HG03159 (cell line): ENCODE results near the gene DPH2.

Source experiments
- ATAC-seq: cut with Tn5 transposase; IDR thresholded peaks from one replicate; pipeline ENCODE4 v1.9.1; 2021; ENCODE audit warnings: mild to moderate bottlenecking, moderate library complexity; ENCODE audit not compliant: unreplicated experiment

DPH2 gene

DNA sequence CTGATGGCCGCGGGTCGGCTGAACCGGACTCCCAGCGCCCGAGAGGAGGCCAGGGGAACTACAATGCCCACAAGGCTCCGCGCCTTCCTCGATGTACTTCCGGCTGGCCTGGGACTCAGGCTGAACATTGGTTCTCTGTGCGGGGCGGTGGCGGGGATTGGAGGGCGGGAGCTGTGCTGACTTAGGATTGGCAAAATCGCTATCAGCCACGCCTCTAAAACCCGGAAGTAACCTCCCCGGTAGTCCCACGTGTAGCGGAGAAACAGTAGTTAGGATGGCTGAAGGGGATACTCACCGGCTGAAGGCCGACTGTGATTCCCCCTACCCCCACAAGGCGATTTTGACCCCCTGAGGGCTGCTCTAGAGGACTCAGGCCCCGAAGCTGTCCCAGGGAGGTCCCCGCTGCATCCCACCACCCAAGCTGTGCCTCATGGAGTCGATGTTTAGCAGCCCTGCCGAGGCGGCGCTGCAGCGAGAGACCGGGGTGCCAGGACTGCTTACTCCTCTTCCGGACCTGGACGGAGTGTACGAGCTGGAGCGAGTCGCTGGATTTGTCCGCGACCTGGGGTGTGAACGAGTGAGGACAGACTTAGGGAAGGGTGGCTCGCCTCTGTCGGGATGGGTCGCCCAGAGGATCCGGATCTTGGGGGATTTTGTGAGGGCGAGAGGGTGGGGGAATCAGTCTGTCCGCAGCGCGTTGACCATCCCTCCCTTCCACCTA is at the start of gene DPH2:
DPH2 (plus strand) TSS at position 265 of the 721 bp plus-strand sequence; CDS start at position 431, 166 bp downstream.
- ATAC-seq = peak; percentile 82

DNA sequence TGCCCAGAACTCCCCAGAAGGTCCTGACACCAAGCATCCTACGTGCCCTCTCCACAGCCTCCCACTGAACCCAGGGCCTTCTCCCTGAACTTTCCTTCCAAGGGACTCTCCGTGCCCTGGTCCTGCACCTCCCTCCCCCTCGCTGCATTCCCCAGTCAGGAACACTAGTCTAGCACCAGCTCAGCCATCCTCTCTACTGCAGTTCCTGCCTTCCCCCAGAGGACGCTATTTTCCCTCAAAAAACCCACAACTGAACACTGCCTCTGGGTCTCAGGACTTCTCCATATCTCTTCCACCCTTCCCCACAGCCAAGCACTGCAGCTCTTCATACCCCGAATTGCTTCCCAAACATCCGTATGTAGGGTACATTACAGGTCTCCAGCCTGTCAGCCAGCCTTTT is 48.8 kb upstream of the DPH2 start:
- no peak for ATAC-seq

- ATAC-seq = no peak
Observed at GRCh38 chr1:43924516-43924915, 45.3 kb upstream of the DPH2 start.

DNA sequence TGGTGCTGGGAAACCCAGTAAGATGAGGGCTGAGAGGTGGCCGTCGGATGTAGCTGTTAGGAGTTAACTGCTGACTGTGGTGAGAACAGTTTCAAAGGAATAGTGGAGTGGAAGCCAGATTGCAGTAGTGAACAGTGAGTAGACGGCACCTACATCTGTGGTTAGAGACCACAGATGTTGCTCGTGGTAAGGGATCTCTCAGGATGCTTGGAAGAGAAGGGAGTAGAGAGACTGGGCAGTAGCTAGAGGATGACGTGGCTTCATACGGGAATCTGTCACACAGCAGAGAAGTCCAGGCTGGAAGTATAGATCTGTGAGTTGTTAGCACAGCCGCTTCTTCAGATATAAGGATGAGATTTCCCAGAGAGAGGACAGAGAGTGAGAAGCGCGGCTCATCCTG is 44.0 kb upstream of the DPH2 start:
- no peak for ATAC-seq

GRCh38 chr1:43930168-43930948 is 39.5 kb upstream of the DPH2 start:
- no peak for ATAC-seq

- ATAC-seq = no peak
Observed at GRCh38 chr1:43930949-43931275, 38.9 kb upstream of the DPH2 start.

- no peak for ATAC-seq
Observed at GRCh38 chr1:43931711-43932660, 37.8 kb upstream of the DPH2 start.

DNA sequence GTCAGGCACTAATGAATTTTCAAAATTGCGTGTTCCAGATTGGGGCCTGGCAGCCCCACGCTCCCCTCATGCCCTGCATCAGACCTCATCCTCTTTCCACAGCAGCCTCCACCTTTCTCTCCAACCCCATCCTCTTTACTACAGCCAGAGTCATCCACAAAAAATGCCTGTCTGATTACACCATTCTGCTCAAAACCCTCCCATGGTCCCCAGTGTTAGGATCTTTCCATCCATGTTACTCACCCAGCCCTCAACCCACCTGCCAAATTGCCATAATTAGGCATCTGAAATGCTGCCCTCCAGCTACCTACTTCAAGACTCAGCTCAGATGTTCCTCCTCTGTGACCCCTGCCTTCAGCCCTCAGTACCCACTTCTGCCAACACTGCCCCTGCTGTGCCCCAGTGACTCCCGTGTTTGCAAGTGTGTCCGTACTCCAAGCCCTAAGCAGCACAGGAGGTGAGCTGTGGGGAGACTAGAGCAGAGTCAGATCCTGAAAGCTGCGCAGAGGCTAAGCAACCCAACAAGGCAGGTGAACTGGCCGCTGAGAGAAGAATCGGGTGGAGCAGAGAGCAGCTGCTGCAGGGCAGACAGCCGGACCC is 36.9 kb upstream of the DPH2 start:
- ATAC-seq = no peak

- ATAC-seq = no peak
Observed at GRCh38 chr1:43933386-43934100, 36.3 kb upstream of the DPH2 start, which contains the start of gene ARTN. TSS of gene ARTN (plus strand) at chr1:43933801. CDS start at chr1:43935657, 1,856 bp downstream.

- ATAC-seq = no peak
Observed at GRCh38 chr1:43934101-43934985, 35.5 kb upstream of the DPH2 start.

GRCh38 chr1:43934986-43935324 is 34.9 kb upstream of the DPH2 start:
- no peak for ATAC-seq

- no peak for ATAC-seq
Observed at GRCh38 chr1:43935711-43936427, 33.9 kb upstream of the DPH2 start.

GRCh38 chr1:43936431-43937151 is 33.2 kb upstream of the DPH2 start:
- ATAC-seq = no peak

DNA sequence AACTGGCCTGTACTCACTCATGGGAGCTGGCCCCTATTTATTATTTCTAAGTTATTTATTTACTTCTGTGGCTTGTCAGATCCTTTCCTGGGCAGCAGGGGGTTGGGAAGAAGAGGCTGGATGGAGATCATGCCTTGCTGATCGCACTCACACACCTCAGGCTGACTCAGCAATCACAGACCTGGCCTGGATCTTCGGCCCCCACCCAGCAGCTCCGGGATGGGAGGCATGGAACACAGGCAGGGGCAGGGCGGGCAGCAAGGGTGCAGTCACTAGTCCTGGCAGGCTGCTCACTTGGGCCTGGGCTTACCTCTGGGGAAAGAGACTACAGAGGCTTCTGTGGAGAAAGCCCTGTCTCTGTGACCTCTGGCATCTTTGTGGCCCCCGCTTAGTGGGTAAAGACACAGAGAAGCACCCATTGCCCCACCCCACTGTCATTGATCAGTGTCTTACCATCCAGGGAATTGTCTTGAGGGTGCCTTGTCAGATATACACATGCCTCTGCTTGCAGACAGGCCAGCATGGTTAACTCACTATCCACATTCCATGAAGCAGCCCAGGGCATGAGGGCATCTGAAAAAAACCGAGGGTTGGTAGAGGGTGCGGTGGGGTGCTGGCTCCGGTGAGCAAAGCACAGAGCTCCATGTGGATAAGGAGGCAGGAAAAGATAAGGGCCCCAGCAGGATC is 32.5 kb upstream of the DPH2 start:
- no peak for ATAC-seq

- no peak for ATAC-seq
Observed at GRCh38 chr1:43938383-43938782, 31.4 kb upstream of the DPH2 start.

DNA sequence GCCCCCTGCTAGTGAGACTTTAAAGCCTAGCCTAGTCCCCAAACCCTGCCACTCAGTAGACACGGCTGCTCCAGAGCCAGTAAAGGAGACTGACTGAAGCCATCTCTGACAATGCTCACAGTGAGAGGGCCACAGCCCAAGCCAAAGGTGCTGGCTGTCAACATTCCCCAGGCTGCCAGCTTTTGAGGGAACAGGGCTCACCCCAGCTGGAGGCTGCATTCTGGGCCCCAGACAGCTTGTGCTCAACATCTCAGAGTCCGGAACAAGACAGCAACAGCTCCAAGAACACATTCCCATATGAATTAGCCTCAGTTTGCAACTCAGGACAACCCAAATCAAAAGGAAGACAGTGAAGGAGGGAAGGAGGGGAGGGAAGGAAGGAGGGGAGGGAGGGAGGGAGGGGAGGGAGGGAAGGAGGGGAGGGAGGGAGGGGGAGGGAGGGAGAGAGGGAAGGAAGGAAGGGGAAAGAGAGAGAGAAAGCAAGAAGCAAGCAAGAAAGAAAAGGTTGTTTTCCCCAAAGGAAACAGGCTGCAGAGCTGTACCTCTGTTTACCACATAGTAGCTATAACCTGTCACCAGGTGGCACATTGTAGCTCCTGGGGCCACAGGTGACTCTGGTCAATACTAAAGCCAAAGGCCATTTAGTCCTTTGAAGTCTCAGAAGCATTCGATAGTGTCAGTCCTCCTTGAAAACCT is 30.8 kb upstream of the DPH2 start:
- no peak for ATAC-seq

GRCh38 chr1:43942411-43942810 is 27.4 kb upstream of the DPH2 start:
- ATAC-seq = no peak
